DMS 273 (cell line): ENCODE data around the gene CAVIN1.
A peak's percentile ranks its signal among the peaks of the same experiment; 100 is the strongest.
"Not testable (repeated sequence)": the region's sequence is repeated elsewhere in the genome, so short reads cannot be mapped to it uniquely, and the experiment has no call there.

ENCODE experiments used
- DNase-seq: peaks from one replicate; lab custom pipeline; 2025; ENCODE audit not compliant: unreplicated experiment; lab: John Stamatoyannopoulos, UW

The CAVIN1 gene

GRCh38 chr17:42405963-42406495, 17.0 kb downstream of the CAVIN1 start:
- peak; percentile 92 for DNase-seq

GRCh38 chr17:42405076-42405475, 18.0 kb downstream of the CAVIN1 start:
- no peak for DNase-seq

- no peak for DNase-seq
Measured at GRCh38 chr17:42404326-42405055, 18.6 kb downstream of the CAVIN1 start.

- DNase-seq, result peak; percentile 71
Measured at GRCh38 chr17:42403150-42403549, 19.9 kb downstream of the CAVIN1 start.

GRCh38 chr17:42402117-42402516, 20.9 kb downstream of the CAVIN1 start:
- DNase-seq, result no peak

GRCh38 chr17:42400844-42401375, 22.1 kb downstream of the CAVIN1 start:
- DNase-seq, result not testable (repeated sequence)

- no peak for DNase-seq
Measured at GRCh38 chr17:42399948-42400843, 22.9 kb downstream of the CAVIN1 start.

GRCh38 chr17:42399121-42399520, 23.9 kb downstream of the CAVIN1 start:
- peak; percentile 92 for DNase-seq

- DNase-seq, result not testable (repeated sequence)
Measured at GRCh38 chr17:42395601-42396000, 27.5 kb downstream of the CAVIN1 start.

- no peak for DNase-seq
Measured at GRCh38 chr17:42394838-42395237, 28.2 kb downstream of the CAVIN1 start.

- no peak for DNase-seq
Measured at GRCh38 chr17:42392692-42393415, 30.2 kb downstream of the CAVIN1 start.

GRCh38 chr17:42391439-42391838, 31.6 kb downstream of the CAVIN1 start:
- DNase-seq, result not testable (repeated sequence)

- no peak for DNase-seq
Measured at GRCh38 chr17:42389899-42390298, 33.2 kb downstream of the CAVIN1 start.

GRCh38 chr17:42389135-42389417, 34.0 kb downstream of the CAVIN1 start:
- no peak for DNase-seq

- peak; percentile 100 for DNase-seq
Measured at GRCh38 chr17:42388381-42389134, 34.5 kb downstream of the CAVIN1 start, which contains the start of gene STAT3. STAT3 (minus strand) TSS chr17:42388442; CDS start chr17:42348516, 39,926 bp downstream.

- DNase-seq, result peak; percentile 80
Measured at GRCh38 chr17:42387661-42388380, 35.2 kb downstream of the CAVIN1 start.

- peak; percentile 67 for DNase-seq
Measured at GRCh38 chr17:42386777-42387657, 36.0 kb downstream of the CAVIN1 start.

- DNase-seq, result no peak
Measured at GRCh38 chr17:42381898-42382297, 41.2 kb downstream of the CAVIN1 start.

GRCh38 chr17:42380935-42381334, 42.1 kb downstream of the CAVIN1 start:
- no peak for DNase-seq
